Ishikawa (cell line): ENCODE results near the gene EVI5.

Experiments used
- CEBPB ChIP-seq: IDR thresholded peaks from 2 replicates; pipeline ENCODE4 v1.6.1; 2012
- CREB1 ChIP-seq: IDR thresholded peaks from 2 replicates; pipeline ENCODE4 v1.6.1; 2012; ENCODE audit warnings: low read depth
- EGR1 ChIP-seq: IDR thresholded peaks from 2 replicates; pipeline ENCODE4 v1.6.1; 2012
- EP300 ChIP-seq: IDR thresholded peaks from 2 replicates; pipeline ENCODE4 v1.6.1; 2012; ENCODE audit warnings: borderline replicate concordance
- FOXM1 ChIP-seq: IDR thresholded peaks from 2 replicates; pipeline ENCODE4 v1.6.1; 2012; ENCODE audit warnings: low read depth, borderline replicate concordance
- RAD21 ChIP-seq: IDR thresholded peaks from 2 replicates; pipeline ENCODE4 v1.6.1; 2012; ENCODE audit warnings: low read depth
- TAF1 ChIP-seq: IDR thresholded peaks from 2 replicates; pipeline ENCODE4 v1.6.1; 2012; ENCODE audit warnings: low read depth, mild to moderate bottlenecking
- TEAD4 ChIP-seq: IDR thresholded peaks from 2 replicates; pipeline ENCODE4 v1.6.1; 2012
- YY1 ChIP-seq: IDR thresholded peaks from 2 replicates; pipeline ENCODE4 v1.6.1; 2012; ENCODE audit warnings: low read depth
- ZBTB7A ChIP-seq: IDR thresholded peaks from 2 replicates; pipeline ENCODE4 v1.6.1; 2012; ENCODE audit warnings: low read depth
- TF ChIP-seq, protein P1 (sequence below): IDR thresholded peaks from 2 replicates; pipeline ENCODE4 v1.6.1; 2012; ENCODE audit warnings: low read depth, mild to moderate bottlenecking
- TF ChIP-seq, protein P2 (sequence below): IDR thresholded peaks from 2 replicates; pipeline ENCODE4 v1.6.1; 2012
- TF ChIP-seq, protein P3 (sequence below): IDR thresholded peaks from 2 replicates; pipeline ENCODE4 v1.6.1; 2012

DNA sequence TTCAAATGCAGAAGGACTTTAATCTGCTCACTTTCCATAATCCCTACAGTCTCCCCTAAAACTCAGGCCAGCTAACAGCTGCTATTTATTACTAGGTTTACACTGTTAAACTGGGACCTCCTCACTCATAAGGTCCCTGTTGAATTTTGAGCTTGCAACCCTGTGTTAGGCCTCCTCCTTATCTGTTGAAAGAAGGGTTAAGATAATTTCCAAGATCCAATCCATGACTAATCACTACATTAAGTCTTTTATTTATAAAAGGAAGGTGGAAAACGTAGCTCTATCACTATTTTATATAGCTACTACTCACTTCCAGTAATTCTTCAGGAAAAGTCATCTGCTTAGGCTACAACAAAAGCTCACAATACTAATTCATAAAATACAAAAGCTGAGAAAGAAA lies 79.5 kb downstream of the EVI5 start:
- TF ChIP-seq TEAD4, result no peak
- TF ChIP-seq, protein P1, sequence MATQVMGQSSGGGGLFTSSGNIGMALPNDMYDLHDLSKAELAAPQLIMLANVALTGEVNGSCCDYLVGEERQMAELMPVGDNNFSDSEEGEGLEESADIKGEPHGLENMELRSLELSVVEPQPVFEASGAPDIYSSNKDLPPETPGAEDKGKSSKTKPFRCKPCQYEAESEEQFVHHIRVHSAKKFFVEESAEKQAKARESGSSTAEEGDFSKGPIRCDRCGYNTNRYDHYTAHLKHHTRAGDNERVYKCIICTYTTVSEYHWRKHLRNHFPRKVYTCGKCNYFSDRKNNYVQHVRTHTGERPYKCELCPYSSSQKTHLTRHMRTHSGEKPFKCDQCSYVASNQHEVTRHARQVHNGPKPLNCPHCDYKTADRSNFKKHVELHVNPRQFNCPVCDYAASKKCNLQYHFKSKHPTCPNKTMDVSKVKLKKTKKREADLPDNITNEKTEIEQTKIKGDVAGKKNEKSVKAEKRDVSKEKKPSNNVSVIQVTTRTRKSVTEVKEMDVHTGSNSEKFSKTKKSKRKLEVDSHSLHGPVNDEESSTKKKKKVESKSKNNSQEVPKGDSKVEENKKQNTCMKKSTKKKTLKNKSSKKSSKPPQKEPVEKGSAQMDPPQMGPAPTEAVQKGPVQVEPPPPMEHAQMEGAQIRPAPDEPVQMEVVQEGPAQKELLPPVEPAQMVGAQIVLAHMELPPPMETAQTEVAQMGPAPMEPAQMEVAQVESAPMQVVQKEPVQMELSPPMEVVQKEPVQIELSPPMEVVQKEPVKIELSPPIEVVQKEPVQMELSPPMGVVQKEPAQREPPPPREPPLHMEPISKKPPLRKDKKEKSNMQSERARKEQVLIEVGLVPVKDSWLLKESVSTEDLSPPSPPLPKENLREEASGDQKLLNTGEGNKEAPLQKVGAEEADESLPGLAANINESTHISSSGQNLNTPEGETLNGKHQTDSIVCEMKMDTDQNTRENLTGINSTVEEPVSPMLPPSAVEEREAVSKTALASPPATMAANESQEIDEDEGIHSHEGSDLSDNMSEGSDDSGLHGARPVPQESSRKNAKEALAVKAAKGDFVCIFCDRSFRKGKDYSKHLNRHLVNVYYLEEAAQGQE, result no peak
- TF ChIP-seq CREB1, result no peak
- TF ChIP-seq EGR1, result no peak
- no peak for TF ChIP-seq YY1
- no peak for TF ChIP-seq RAD21
- no peak for TF ChIP-seq CEBPB
- TF ChIP-seq TAF1, result no peak
- TF ChIP-seq, protein P2, sequence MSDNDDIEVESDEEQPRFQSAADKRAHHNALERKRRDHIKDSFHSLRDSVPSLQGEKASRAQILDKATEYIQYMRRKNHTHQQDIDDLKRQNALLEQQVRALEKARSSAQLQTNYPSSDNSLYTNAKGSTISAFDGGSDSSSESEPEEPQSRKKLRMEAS, result no peak
- no peak for TF ChIP-seq EP300
- TF ChIP-seq ZBTB7A, result no peak
- TF ChIP-seq, protein P3, sequence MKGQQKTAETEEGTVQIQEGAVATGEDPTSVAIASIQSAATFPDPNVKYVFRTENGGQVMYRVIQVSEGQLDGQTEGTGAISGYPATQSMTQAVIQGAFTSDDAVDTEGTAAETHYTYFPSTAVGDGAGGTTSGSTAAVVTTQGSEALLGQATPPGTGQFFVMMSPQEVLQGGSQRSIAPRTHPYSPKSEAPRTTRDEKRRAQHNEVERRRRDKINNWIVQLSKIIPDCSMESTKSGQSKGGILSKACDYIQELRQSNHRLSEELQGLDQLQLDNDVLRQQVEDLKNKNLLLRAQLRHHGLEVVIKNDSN, result no peak
- no peak for TF ChIP-seq FOXM1
